HepG2 (cell line): Measurements from ENCODE around the gene RHOBTB1. TPM values are rescaled to one million over a fixed set of nuclear protein-coding genes. Genes with fewer than 3 reads are reported as not detected.

Experiments
- ARID4A ChIP-seq: sonication (generic); formaldehyde crosslinking; IDR thresholded peaks from 2 replicates; pipeline ENCODE4 v1.5.0; 2020; ENCODE audit warnings: mild to moderate bottlenecking, missing genetic modification reagents, borderline replicate concordance
- CBX2 ChIP-seq, 2 experiments: fragments of 200-600 bp in 1 of 2; sonication (generic); formaldehyde crosslinking in 1 of 2; IDR thresholded peaks; 2 replicates each; pipeline versions ENCODE4 v1.7.0 to v1.8.1; 2018 to 2022; ENCODE audit warnings: low read depth in 2 of 2, low read length in 1 of 2, mild to moderate bottlenecking in 1 of 2, missing genetic modification reagents in 1 of 2
- FOXO1 ChIP-seq: sonication (generic); formaldehyde crosslinking; IDR thresholded peaks from 2 replicates; pipeline ENCODE4 v1.4.0; 2020; ENCODE audit warnings: missing genetic modification reagents
- HIVEP1 ChIP-seq: sonication (generic); formaldehyde crosslinking; IDR thresholded peaks from 2 replicates; pipeline ENCODE4 v1.4.0; 2020; ENCODE audit warnings: mild to moderate bottlenecking, missing genetic modification reagents
- ISX ChIP-seq: sonication (generic); formaldehyde crosslinking; conservative IDR thresholded peaks from 2 replicates; pipeline ENCODE4 v1.5.0; 2020; ENCODE audit warnings: missing genetic modification reagents
- JDP2 ChIP-seq: sonication (generic); formaldehyde crosslinking; IDR thresholded peaks from 2 replicates; pipeline ENCODE4 v1.8.1; 2022; ENCODE audit warnings: missing genetic modification reagents, borderline replicate concordance
- KLF6 ChIP-seq: IDR thresholded peaks from 2 replicates; pipeline ENCODE4 v1.8.0; 2016; ENCODE audit warnings: missing biosample characterization, missing genetic modification reagents
- MAFG ChIP-seq: sonication (generic); formaldehyde crosslinking; IDR thresholded peaks from 2 replicates; pipeline ENCODE4 v1.5.1; 2020; ENCODE audit warnings: mild to moderate bottlenecking, missing genetic modification reagents
- NR1H2 ChIP-seq: sonication (generic); formaldehyde crosslinking; IDR thresholded peaks from 2 replicates; pipeline ENCODE4 v1.8.1; 2022; ENCODE audit warnings: low read depth, missing genetic modification reagents, borderline replicate concordance
- PRDM10 ChIP-seq: sonication (generic); formaldehyde crosslinking; IDR thresholded peaks from 2 replicates; pipeline ENCODE4 v1.4.0; 2020; ENCODE audit warnings: low read depth, missing genetic modification reagents
- ZFP36L1 ChIP-seq: sonication (generic); formaldehyde crosslinking; IDR thresholded peaks from 2 replicates; pipeline ENCODE4 v1.8.0; 2022; ENCODE audit warnings: mild to moderate bottlenecking, missing genetic modification reagents, moderate library complexity
- ZNF225 ChIP-seq: sonication (generic); formaldehyde crosslinking; IDR thresholded peaks from 2 replicates; pipeline ENCODE4 v1.4.0; 2020; ENCODE audit warnings: mild to moderate bottlenecking, missing genetic modification reagents
- ZNF720 ChIP-seq: sonication (generic); formaldehyde crosslinking; IDR thresholded peaks from 2 replicates; pipeline ENCODE4 v1.4.0; 2020; ENCODE audit warnings: missing genetic modification reagents
- polyA plus RNA-seq, 8 experiments: library from polyadenylated mRNA; depleted of rRNA in 3 of 8; stranded (reverse) in 7 of 8; unstranded in 1 of 8; fragments of >200 nt; fragmentation: Illumina TruSeq in 4 of 8; extraction: Trizol in 4 of 8; gene quantifications; 2 replicates each; pipeline versions ENCODE4 v1.2.1 to v1.2.3, GENCODE V29; 2011 to 2016; ENCODE audit warnings: low read depth in 4 of 8, missing spikeins in 1 of 8, mixed read lengths in 1 of 8; ENCODE audit not compliant: insufficient read depth in 1 of 8
- total RNA-seq, 5 experiments: library from RNA; depleted of rRNA; stranded (reverse); fragments of >200 nt; fragmentation: Illumina TruSeq; extraction: Trizol; gene quantifications; 2 replicates each; pipeline ENCODE4 v1.2.3, GENCODE V29; 2016; ENCODE audit warnings: low read depth in 1 of 5
- TF ChIP-seq, protein P1 (sequence below): sonication (generic); formaldehyde crosslinking; IDR thresholded peaks from 2 replicates; pipeline ENCODE4 v1.5.0; 2020; ENCODE audit warnings: mild to moderate bottlenecking, missing genetic modification reagents
- TF ChIP-seq, protein P2 (sequence below): sonication (generic); formaldehyde crosslinking; IDR thresholded peaks from 2 replicates; pipeline ENCODE4 v1.4.0; 2020; ENCODE audit warnings: mild to moderate bottlenecking, missing genetic modification reagents
- TF ChIP-seq, protein P3 (sequence below): IDR thresholded peaks from 2 replicates; pipeline ENCODE4 v1.6.1; 2016; ENCODE audit warnings: missing compliant biosample characterization, missing genetic modification reagents, borderline replicate concordance

The RHOBTB1 gene
- total and polyA plus RNA-seq, 2 of the 13 experiments (the other 11 are each of a cell fraction or from before 2014, with no cell fraction given), result 18.8 to 59.5 TPM

GRCh38 chr10:60944058-60944909 lies at the start of gene RHOBTB1 (continued):
- TF ChIP-seq ARID4A (CRISPR knock-in tag) (peak; percentile 57; the same call in 1 of the 2 replicates), MAFG (CRISPR knock-in tag) (no peak), ZNF720 (CRISPR knock-in tag) (no peak), CBX2 (IDR thresholded peaks at IDR 0.05; ENCODE audit: low read depth, low read length) (no peak), CBX2 (CRISPR knock-in tag; IDR thresholded peaks at IDR 0.05; ENCODE audit: low read depth) (no peak), NR1H2 (no peak), KLF6 (CRISPR knock-in tag) (no peak), PRDM10 (no peak), HIVEP1 (CRISPR knock-in tag) (no peak), FOXO1 (CRISPR knock-in tag) (no peak), ISX (CRISPR knock-in tag) (no peak), ZFP36L1 (CRISPR knock-in tag) (no peak), JDP2 (CRISPR knock-in tag) (no peak), ZNF225 (CRISPR knock-in tag) (no peak)
- TF ChIP-seq, protein P1, sequence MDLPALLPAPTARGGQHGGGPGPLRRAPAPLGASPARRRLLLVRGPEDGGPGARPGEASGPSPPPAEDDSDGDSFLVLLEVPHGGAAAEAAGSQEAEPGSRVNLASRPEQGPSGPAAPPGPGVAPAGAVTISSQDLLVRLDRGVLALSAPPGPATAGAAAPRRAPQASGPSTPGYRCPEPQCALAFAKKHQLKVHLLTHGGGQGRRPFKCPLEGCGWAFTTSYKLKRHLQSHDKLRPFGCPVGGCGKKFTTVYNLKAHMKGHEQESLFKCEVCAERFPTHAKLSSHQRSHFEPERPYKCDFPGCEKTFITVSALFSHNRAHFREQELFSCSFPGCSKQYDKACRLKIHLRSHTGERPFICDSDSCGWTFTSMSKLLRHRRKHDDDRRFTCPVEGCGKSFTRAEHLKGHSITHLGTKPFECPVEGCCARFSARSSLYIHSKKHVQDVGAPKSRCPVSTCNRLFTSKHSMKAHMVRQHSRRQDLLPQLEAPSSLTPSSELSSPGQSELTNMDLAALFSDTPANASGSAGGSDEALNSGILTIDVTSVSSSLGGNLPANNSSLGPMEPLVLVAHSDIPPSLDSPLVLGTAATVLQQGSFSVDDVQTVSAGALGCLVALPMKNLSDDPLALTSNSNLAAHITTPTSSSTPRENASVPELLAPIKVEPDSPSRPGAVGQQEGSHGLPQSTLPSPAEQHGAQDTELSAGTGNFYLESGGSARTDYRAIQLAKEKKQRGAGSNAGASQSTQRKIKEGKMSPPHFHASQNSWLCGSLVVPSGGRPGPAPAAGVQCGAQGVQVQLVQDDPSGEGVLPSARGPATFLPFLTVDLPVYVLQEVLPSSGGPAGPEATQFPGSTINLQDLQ, result peak; percentile 72; the same call in 1 of the 2 replicates
- TF ChIP-seq, protein P2, sequence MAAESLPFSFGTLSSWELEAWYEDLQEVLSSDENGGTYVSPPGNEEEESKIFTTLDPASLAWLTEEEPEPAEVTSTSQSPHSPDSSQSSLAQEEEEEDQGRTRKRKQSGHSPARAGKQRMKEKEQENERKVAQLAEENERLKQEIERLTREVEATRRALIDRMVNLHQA (CRISPR knock-in tag), result no peak
- TF ChIP-seq, protein P3, sequence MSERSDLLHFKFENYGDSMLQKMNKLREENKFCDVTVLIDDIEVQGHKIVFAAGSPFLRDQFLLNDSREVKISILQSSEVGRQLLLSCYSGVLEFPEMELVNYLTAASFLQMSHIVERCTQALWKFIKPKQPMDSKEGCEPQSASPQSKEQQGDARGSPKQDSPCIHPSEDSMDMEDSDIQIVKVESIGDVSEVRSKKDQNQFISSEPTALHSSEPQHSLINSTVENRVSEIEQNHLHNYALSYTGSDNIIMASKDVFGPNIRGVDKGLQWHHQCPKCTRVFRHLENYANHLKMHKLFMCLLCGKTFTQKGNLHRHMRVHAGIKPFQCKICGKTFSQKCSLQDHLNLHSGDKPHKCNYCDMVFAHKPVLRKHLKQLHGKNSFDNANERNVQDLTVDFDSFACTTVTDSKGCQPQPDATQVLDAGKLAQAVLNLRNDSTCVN (CRISPR knock-in tag), result no peak
